A549 (cell line): ENCODE measurements around the gene TCTN1. TPM values are rescaled to one million over a fixed set of nuclear protein-coding genes. Genes with fewer than 3 reads are reported as not detected.

Experiments used
- ATAC-seq, 2 experiments: fragments of 200-7000 bp in 1 of 2; fragments of >200 bp in 1 of 2; cut with Nextera tagmentation in 1 of 2; cut with Tn5 transposase in 1 of 2; 3 replicates each; pipeline versions ENCODE4 v1.8.0 to v1.9.1; 2018 to 2020; ENCODE audit warnings: mild to moderate bottlenecking in 1 of 2, moderate library complexity in 1 of 2
- CTCF ChIA-PET: fragments of 300-600 bp; sonication (Branson Sonifier 250); formaldehyde crosslinking; extraction: SDS; loops from one replicate; lab custom pipeline; 2021; ENCODE audit warnings: antibody characterized with exemption, inconsistent platforms; lab: Yijun Ruan, JAX
- POLR2A ChIA-PET: fragments of 350-600 bp; formaldehyde crosslinking; extraction: SDS; loops from one replicate; lab custom pipeline; 2021; ENCODE audit warnings: antibody characterized with exemption, inconsistent platforms; lab: Yijun Ruan, JAX
- DNase-seq, 2 experiments: peaks; one replicate each; pipeline versions ENCODE4 v3.0.0 to v3.0.0-alpha.2; 2011 to 2016; ENCODE audit warnings: low read depth in 1 of 2, low spot score in 1 of 2
- FAIRE-seq: peaks from 2 replicates; lab custom pipeline; 2011; peaks lifted over from hg19 to GRCh38; lab: Jason Lieb, UNC
- H3K27ac ChIP-seq, 2 experiments: fragments of >200 bp; sonication (Bioruptor Twin); formaldehyde crosslinking; 3 replicates each; pipeline ENCODE4 v1.5.1; 2016 to 2017
- H3K4me1 ChIP-seq: fragments of >200 bp; sonication (Bioruptor Twin); formaldehyde crosslinking; 3 replicates; pipeline ENCODE4 v1.6.1; 2016
- H3K4me2 ChIP-seq: fragments of >200 bp; sonication (Bioruptor Twin); formaldehyde crosslinking; 3 replicates; pipeline ENCODE4 v1.6.1; 2016
- H3K4me3 ChIP-seq: fragments of >200 bp; sonication (Bioruptor Twin); formaldehyde crosslinking; 3 replicates; pipeline ENCODE4 v1.5.1; 2016
- H3K9me3 ChIP-seq: fragments of >200 bp; sonication (Bioruptor Twin); formaldehyde crosslinking; 3 replicates; pipeline ENCODE4 v1.6.1; 2016
- BCL3 ChIP-seq: fragments of >200 bp; sonication (Bioruptor Twin); formaldehyde crosslinking; IDR thresholded peaks from 3 replicates; pipeline ENCODE4 v1.6.1; 2016
- CBX2 ChIP-seq: fragments of 200-600 bp; sonication (generic); IDR thresholded peaks from 2 replicates; pipeline ENCODE4 v1.6.1; 2016; ENCODE audit warnings: low read depth, mild to moderate bottlenecking, borderline replicate concordance
- CEBPB ChIP-seq, 2 experiments: fragments of >200 bp in 1 of 2; sonication (Bioruptor Twin) in 1 of 2; formaldehyde crosslinking in 1 of 2; IDR thresholded peaks; 2 replicates each; pipeline ENCODE4 v1.6.1; 2012 to 2016
- CHD4 ChIP-seq: fragments of 200-600 bp; sonication (generic); IDR thresholded peaks from 2 replicates; pipeline ENCODE4 v1.6.1; 2016; ENCODE audit warnings: antibody characterized with exemption, mild to moderate bottlenecking, borderline replicate concordance
- E2F6 ChIP-seq: IDR thresholded peaks from 2 replicates; pipeline ENCODE4 v1.6.1; 2012; ENCODE audit warnings: low read depth, borderline replicate concordance
- EHMT2 ChIP-seq: fragments of 200-600 bp; sonication (generic); IDR thresholded peaks from 2 replicates; pipeline ENCODE4 v1.6.1; 2016; ENCODE audit warnings: antibody characterized with exemption, low read depth, mild to moderate bottlenecking, moderate library complexity
- FOSB ChIP-seq: fragments of 250-450 bp; sonication (Bioruptor Pico); IDR thresholded peaks from 2 replicates; pipeline ENCODE4 v1.5.0; 2020; ENCODE audit warnings: mild to moderate bottlenecking, moderate library complexity
- FOSL2 ChIP-seq, 2 experiments: fragments of 450-650 bp in 1 of 2; fragments of >200 bp in 1 of 2; sonication (Bioruptor Twin) in 1 of 2; formaldehyde crosslinking; IDR thresholded peaks; 2 replicates each; pipeline versions ENCODE4 v1.5.0 to v1.6.1; 2016 to 2020; ENCODE audit warnings: mild to moderate bottlenecking in 1 of 2, moderate library complexity in 1 of 2
- GATA3 ChIP-seq: IDR thresholded peaks from 2 replicates; pipeline ENCODE4 v1.6.1; 2012; ENCODE audit warnings: borderline replicate concordance
- HOXA7 ChIP-seq: fragments of 250-450 bp; sonication (Bioruptor Pico); IDR thresholded peaks from 2 replicates; pipeline ENCODE4 v1.5.0; 2020; ENCODE audit warnings: mild to moderate bottlenecking, moderate library complexity
- KDM1A ChIP-seq: fragments of 200-600 bp; sonication (generic); IDR thresholded peaks from 2 replicates; pipeline ENCODE4 v1.6.1; 2016; ENCODE audit warnings: low read depth, mild to moderate bottlenecking
- KDM5A ChIP-seq: fragments of 200-600 bp; sonication (generic); IDR thresholded peaks from 2 replicates; pipeline ENCODE4 v1.6.1; 2016; ENCODE audit warnings: antibody characterized with exemption, mild to moderate bottlenecking
- MAFK ChIP-seq: fragments of 450-650 bp; IDR thresholded peaks from 2 replicates; pipeline ENCODE4 v1.6.1; 2014; ENCODE audit not compliant: partially characterized antibody
- MYC ChIP-seq: IDR thresholded peaks from 2 replicates; pipeline ENCODE4 v1.6.1; 2012; ENCODE audit warnings: mild to moderate bottlenecking, inconsistent platforms, low read length, improper control_type of control experiment, borderline replicate concordance
- NFE2L2 ChIP-seq: fragments of 150-350 bp; conservative IDR thresholded peaks from 2 replicates; pipeline ENCODE4 v1.6.1; 2014; ENCODE audit warnings: low read length
- NR3C1 ChIP-seq: fragments of >200 bp; sonication (Bioruptor Twin); formaldehyde crosslinking; IDR thresholded peaks from 3 replicates; pipeline ENCODE4 v1.6.1; 2017
- RARB ChIP-seq: fragments of 250-450 bp; sonication (Bioruptor Pico); IDR thresholded peaks from 2 replicates; pipeline ENCODE4 v1.8.0; 2021; ENCODE audit warnings: mild to moderate bottlenecking, moderate library complexity
- RCOR1 ChIP-seq: fragments of 150-350 bp; IDR thresholded peaks from 2 replicates; pipeline ENCODE4 v1.6.1; 2014; ENCODE audit warnings: antibody characterized with exemption, low read length, low read depth
- SMC3 ChIP-seq: fragments of >200 bp; sonication (Bioruptor Twin); formaldehyde crosslinking; IDR thresholded peaks from 3 replicates; pipeline ENCODE4 v1.6.1; 2018; ENCODE audit warnings: inconsistent platforms
- TFCP2L1 ChIP-seq: fragments of 250-450 bp; sonication (Bioruptor Pico); IDR thresholded peaks from 2 replicates; pipeline ENCODE4 v1.5.0; 2021; ENCODE audit warnings: mild to moderate bottlenecking
- ZFP36 ChIP-seq: fragments of 450-650 bp; IDR thresholded peaks from 2 replicates; pipeline ENCODE4 v1.6.1; 2014; ENCODE audit warnings: borderline replicate concordance; ENCODE audit not compliant: partially characterized antibody
- WGBS: methylation state at CpG from one replicate; pipeline ENCODE4 v1.1.6; 2017; ENCODE audit errors: missing lambda C conversion rate; 5-methylcytosine and 5-hydroxymethylcytosine counted together
- polyA plus RNA-seq, 4 experiments: library from polyadenylated mRNA; depleted of rRNA in 3 of 4; stranded (reverse); fragments of >200 nt; fragmentation: RNase III in 1 of 4; extraction: RNeasy Plus Mini Kit Qiagen cat#74134 plus additional on column Dnase treatment in 1 of 4; gene quantifications; 2 replicates in 3 of 4; 3 replicates in 1 of 4; pipeline ENCODE4 v1.2.3, GENCODE V29; 2011 to 2017
- TF ChIP-seq, protein P1 (sequence below): IDR thresholded peaks from 2 replicates; pipeline ENCODE4 v1.6.1; 2012
- TF ChIP-seq, protein P2 (sequence below): fragments of >200 bp; sonication (Bioruptor Twin); formaldehyde crosslinking; IDR thresholded peaks from 2 replicates; pipeline ENCODE4 v1.6.1; 2016
- TF ChIP-seq, protein P3 (sequence below): fragments of 250-450 bp; sonication (Bioruptor Pico); IDR thresholded peaks from 2 replicates; pipeline ENCODE4 v1.5.0; 2020; ENCODE audit warnings: low read depth, mild to moderate bottlenecking, moderate library complexity
- TF ChIP-seq, protein P4 (sequence below): fragments of >200 bp; sonication (Bioruptor Twin); formaldehyde crosslinking; IDR thresholded peaks from 3 replicates; pipeline ENCODE4 v1.5.1; 2016

The TCTN1 gene
- polyA plus RNA-seq, 2 of the 4 experiments (the other 2 are of a cell fraction) = 26.5 to 56.9 TPM

DNA sequence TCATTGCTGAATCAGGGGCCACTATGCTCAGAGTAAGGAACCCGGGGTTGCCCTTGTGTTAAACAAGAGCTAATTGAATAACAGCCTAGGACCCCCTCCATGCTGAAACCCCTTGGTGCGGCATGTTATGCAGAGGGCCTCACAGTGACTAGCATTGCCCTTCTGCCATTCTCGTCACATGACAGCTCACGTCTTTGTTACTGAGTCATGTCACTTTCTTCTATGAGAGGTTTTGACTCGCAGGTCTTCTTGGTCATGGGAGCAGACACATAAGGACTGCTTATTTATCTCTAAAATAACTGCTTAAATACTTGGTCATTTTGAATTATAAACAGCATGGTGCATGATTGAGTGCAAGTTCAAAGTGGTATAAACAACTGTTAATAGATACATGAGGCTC, 24.9 kb downstream of the TCTN1 start:
- WGBS = 90% methylated on average over 5 of the region's 5 CpGs
- ChIA-PET CTCF (interaction anchor here (1.3 kb wide), 2 partner anchors 188 to 249 kb away, joined by 3 to 4 read pairs; no protein-coding TSS in a partner anchor), POLR2A (no interaction called here)
- Histone ChIP-seq H3K4me1 (peaks cover 8% of the 10 kb centered on the region; the same call in 1 of the 3 replicates), H3K9me3 (no peaks in the 10 kb centered on the region), H3K4me3 (no peak overlapping the region), H3K4me2 (no peak overlapping the region), H3K27ac (no peak overlapping the region)
- TF ChIP-seq RARB (CRISPR knock-in tag) (no peak), CEBPB (IDR thresholded peaks at IDR 0.05) (no peak), CBX2 (no peak), MAFK (no peak), KDM1A (no peak), BCL3 (no peak), E2F6 (no peak), NR3C1 (no peak)
- TF ChIP-seq, protein P1, sequence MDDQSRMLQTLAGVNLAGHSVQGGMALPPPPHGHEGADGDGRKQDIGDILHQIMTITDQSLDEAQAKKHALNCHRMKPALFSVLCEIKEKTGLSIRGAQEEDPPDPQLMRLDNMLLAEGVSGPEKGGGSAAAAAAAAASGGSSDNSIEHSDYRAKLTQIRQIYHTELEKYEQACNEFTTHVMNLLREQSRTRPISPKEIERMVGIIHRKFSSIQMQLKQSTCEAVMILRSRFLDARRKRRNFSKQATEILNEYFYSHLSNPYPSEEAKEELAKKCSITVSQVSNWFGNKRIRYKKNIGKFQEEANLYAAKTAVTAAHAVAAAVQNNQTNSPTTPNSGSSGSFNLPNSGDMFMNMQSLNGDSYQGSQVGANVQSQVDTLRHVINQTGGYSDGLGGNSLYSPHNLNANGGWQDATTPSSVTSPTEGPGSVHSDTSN = no peak
- DNase-seq (no peak), ATAC-seq (no peak), FAIRE-seq (no peak)

DNA sequence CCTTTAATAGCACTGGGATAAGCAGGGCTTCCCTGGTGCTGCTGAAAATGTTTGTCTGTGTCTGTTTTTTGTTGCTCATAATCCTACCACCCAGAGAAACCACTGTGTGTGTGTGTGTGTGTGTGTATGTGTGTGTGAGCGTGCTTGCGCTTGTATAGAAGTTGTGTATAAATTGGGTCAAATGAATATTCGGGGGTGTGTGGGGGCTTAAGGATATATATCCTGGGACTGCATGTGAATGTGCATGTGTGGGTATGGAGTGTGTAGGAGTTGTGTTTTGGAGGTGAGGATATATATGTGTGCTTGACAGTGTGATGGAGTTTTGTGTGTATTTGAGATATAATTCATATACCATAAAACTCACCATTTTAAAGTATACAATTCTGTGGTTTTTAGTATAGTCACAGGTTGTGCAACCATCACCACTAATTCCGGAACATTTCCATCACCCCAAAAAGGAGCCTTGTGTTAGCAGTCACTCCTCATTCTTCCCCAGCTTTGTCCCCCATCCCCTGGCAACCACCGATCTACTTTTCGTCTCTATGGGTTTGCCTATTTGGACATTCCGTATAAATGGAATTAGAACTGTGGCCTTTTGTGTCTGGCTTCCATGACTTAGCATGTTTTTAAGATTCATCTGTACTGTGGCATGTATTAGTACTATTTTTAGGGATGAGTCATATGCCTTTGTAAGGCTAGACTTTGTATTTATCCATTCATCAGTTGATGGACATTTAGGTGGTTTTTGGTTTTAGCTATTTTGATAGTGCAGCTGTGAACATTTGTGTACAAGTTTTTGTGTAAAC, 25.6 kb downstream of the TCTN1 start:
- DNase-seq (peak in 1 of 2 experiments; percentile 14), FAIRE-seq (no peak), ATAC-seq (peak in 1 of 2 experiments; percentile 51; a peak in 2 of 6 replicates)
- Histone ChIP-seq H3K9me3 (no peaks in the 10 kb centered on the region), H3K4me3 (no peak overlapping the region), H3K4me2 (0 out of 3 replicates have a peak overlapping the region, but pooled peaks have one; percentile 16), H3K4me1 (peaks cover 8% of the 10 kb centered on the region; the same call in 1 of the 3 replicates), H3K27ac (no peak overlapping the region)
- TF ChIP-seq FOSL2 (IDR thresholded peaks at IDR 0.05) (no peak), FOSL2 (CRISPR knock-in tag; IDR thresholded peaks at IDR 0.05) (peak; percentile 56), MAFK (peak; percentile 9), RCOR1 (no peak), KDM5A (no peak), NFE2L2 (0 out of 2 replicates have a peak, but pooled peaks have one; percentile 14)
- WGBS = 93% methylated on average over 7 of the region's 7 CpGs
- CTCF ChIA-PET = interaction anchor here (1.3 kb wide), 4 partner anchors 31 to 248 kb away, joined by 3 to 4 read pairs (median 3); no protein-coding TSS in a partner anchor
- POLR2A ChIA-PET = no interaction called here

DNA sequence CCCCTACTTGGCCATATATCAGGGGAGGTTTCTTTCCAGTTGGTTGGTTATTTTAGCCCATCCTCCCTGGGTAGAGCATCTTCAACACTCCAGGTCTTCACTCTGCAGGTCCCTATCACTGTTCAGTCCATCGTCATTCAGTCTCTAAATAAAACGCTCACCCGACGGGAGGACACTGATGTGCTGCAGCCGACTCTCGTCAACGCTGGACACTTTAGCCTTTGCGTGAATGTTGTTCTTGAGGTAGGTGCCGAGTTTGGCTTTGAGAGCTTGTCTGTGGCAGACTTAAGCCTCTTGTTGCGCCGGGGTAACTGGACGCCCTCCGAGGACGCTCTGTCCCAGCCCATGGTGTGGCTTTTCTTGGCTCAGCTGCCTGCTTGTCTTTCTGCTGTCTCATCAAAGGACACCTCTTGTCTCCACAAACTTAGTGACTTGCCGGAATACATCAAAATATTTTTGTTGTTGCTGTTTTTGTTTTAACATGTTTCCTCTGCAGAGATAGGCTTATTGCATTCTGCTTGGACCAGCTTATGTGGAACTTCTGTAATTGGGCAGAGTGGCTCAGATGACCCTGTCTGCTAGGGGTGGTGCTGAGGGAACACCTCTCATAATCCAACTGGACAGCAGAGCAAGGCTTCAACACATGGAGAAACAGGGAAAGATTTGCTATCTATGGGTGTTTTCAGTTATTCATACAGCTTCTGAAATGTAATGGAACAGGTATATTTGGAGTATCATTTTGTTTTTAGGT, 26.5 kb downstream of the TCTN1 start:
- POLR2A ChIA-PET = no interaction called here
- FAIRE-seq = no peak
- 95% methylated on average over 15 of the region's 15 CpGs for WGBS
- CTCF ChIA-PET = interaction anchor here (1.3 kb wide), 2 partner anchors 30 to 40 kb away, joined by 3 read pairs; no protein-coding TSS in a partner anchor
- ATAC-seq = no peak
- no peak overlapping the region for H3K4me2 ChIP-seq
- H3K27ac ChIP-seq = no peak overlapping the region
- no peaks in the 10 kb centered on the region for H3K9me3 ChIP-seq
- no peak for DNase-seq
- peaks cover 8% of the 10 kb centered on the region; the same call in 1 of the 3 replicates for H3K4me1 ChIP-seq
- H3K4me3 ChIP-seq = no peak overlapping the region
- no peak for TF ChIP-seq SMC3
- TF ChIP-seq CHD4 = no peak
- TF ChIP-seq GATA3 = no peak
- no peak for TF ChIP-seq CBX2
- TF ChIP-seq MYC = no peak
- TF ChIP-seq, protein P2, sequence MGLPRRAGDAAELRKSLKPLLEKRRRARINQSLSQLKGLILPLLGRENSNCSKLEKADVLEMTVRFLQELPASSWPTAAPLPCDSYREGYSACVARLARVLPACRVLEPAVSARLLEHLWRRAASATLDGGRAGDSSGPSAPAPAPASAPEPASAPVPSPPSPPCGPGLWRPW = no peak
- TF ChIP-seq, protein P3, sequence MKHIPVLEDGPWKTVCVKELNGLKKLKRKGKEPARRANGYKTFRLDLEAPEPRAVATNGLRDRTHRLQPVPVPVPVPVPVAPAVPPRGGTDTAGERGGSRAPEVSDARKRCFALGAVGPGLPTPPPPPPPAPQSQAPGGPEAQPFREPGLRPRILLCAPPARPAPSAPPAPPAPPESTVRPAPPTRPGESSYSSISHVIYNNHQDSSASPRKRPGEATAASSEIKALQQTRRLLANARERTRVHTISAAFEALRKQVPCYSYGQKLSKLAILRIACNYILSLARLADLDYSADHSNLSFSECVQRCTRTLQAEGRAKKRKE (CRISPR knock-in tag) = no peak
- no peak for TF ChIP-seq FOSB (CRISPR knock-in tag)
- TF ChIP-seq ZFP36 = no peak
- TF ChIP-seq, protein P4, sequence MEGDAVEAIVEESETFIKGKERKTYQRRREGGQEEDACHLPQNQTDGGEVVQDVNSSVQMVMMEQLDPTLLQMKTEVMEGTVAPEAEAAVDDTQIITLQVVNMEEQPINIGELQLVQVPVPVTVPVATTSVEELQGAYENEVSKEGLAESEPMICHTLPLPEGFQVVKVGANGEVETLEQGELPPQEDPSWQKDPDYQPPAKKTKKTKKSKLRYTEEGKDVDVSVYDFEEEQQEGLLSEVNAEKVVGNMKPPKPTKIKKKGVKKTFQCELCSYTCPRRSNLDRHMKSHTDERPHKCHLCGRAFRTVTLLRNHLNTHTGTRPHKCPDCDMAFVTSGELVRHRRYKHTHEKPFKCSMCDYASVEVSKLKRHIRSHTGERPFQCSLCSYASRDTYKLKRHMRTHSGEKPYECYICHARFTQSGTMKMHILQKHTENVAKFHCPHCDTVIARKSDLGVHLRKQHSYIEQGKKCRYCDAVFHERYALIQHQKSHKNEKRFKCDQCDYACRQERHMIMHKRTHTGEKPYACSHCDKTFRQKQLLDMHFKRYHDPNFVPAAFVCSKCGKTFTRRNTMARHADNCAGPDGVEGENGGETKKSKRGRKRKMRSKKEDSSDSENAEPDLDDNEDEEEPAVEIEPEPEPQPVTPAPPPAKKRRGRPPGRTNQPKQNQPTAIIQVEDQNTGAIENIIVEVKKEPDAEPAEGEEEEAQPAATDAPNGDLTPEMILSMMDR = no peak
- no peak for TF ChIP-seq EHMT2
- TF ChIP-seq NFE2L2 = no peak
- no peak for TF ChIP-seq HOXA7 (CRISPR knock-in tag)
- TF ChIP-seq TFCP2L1 (CRISPR knock-in tag) = no peak
